Endometrial microvascular endothelial cells (primary cell): ENCODE measurements around the gene WDR70. TPM values are rescaled to one million over a fixed set of nuclear protein-coding genes. Genes with fewer than 3 reads are reported as not detected.
"Not testable (repeated sequence)": the region's sequence is repeated elsewhere in the genome, so short reads cannot be mapped to it uniquely, and the experiment has no call there.

ENCODE experiments used
- in situ Hi-C: cut with HindIII; loops from 2 replicates; pipeline ENCODE4 v1.10.0; 2017; ENCODE audit warnings: low sequenced_read_pairs, low pct_unique_long_range_greater_than_20kb; ENCODE audit errors: inconsistent ontology term
- total RNA-seq: library from RNA; depleted of rRNA; stranded (reverse); fragments of >200 nt; gene quantifications from one replicate; pipeline ENCODE4 v1.2.3, GENCODE V29; 2015; ENCODE audit errors: inconsistent ontology term

The WDR70 gene
- total RNA-seq, 1 donor from 2014 or later = 19.3 TPM

- in situ Hi-C loops = no loop called here
Observed at GRCh38 chr5:37554938-37555337, 175.8 kb downstream of the WDR70 start.

GRCh38 chr5:37557734-37558293, 178.7 kb downstream of the WDR70 start:
- in situ Hi-C loops = no loop called here

GRCh38 chr5:37565062-37565670, 186.0 kb downstream of the WDR70 start:
- in situ Hi-C loops = no loop called here

GRCh38 chr5:37567566-37567965, 188.4 kb downstream of the WDR70 start:
- in situ Hi-C loops = no loop called here

DNA sequence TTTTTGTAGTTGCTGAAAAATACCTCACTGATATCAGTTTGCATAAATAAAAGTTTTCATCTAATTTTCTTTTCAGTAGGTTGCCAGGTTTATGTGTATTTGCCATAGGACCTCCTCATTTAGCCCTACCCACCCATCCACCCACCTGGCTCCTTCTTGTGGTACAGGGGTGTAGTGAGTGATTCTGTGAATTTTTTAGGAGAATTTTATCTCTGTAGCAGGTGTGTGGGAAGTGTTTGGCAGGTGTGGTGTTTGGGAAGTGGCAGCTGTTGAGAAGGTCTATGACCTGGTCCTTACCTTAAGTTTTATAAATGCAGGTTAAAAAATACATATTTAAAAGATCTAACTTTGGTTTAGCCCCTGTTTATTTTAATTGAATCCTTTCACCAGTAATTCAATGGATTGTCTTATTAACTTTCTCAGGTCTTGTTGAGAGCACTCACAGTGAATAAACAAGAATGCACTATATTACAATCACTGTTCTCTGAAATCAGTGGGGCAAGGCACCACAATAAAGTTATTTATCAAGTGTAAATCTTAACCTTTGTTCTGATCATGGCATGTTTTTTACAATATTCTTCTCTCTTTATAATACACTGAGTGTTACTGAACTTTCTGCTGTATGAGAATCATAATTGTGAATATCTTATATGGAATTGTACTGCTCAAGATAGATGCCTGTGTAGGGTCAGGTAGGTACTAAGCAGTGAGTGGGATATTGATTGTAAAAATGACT, 189.1 kb downstream of the WDR70 start:
- in situ Hi-C loops = no loop called here

- in situ Hi-C loops = no loop called here
Observed at GRCh38 chr5:37568893-37569292, 189.8 kb downstream of the WDR70 start.

DNA sequence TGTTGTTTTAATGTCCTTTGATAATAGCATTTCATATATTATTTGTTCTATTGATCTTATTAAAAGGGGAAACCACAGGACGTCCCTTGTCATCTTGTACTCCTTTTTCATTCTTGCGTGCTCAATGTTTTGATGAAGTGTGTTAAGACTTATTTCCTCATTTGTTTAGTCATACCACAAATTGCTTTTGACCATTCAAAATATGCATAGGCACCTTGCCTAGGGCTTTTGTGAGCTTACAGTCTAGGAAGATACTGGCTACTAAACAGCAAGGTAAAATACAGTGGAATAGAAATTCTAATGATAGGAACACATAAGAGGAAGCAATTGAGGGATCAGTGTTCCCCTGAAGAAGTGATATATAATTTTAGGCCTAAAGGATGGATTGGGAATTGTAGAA, 190.3 kb downstream of the WDR70 start:
- in situ Hi-C loops = no loop called here

- in situ Hi-C loops = no loop called here
Observed at GRCh38 chr5:37570597-37570996, 191.5 kb downstream of the WDR70 start.

- in situ Hi-C loops = no loop called here
Observed at GRCh38 chr5:37571985-37572384, 192.9 kb downstream of the WDR70 start.

- in situ Hi-C loops = no loop called here
Observed at GRCh38 chr5:37575541-37576489, 196.7 kb downstream of the WDR70 start.

GRCh38 chr5:37576552-37576951, 197.4 kb downstream of the WDR70 start:
- in situ Hi-C loops = no loop called here

DNA sequence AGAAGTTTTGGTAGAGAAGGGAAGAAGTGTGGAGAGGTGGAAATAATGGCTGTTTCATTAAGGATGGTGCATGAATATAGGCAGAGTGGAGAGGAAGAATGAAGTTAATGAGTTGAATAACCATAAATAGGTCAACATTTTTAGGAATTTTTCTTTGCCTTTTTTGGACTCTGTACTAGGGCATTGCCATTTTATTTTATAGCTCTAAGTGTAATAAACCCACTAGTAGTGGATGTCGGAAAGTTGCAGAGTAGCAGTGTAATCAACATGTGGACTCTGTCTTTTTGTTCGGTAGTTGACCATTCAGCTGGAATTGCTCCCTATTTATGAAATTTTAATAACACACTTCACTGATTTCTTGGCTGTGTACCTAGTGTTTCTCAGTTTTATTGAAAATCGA, 199.1 kb downstream of the WDR70 start:
- in situ Hi-C loops = no loop called here

DNA sequence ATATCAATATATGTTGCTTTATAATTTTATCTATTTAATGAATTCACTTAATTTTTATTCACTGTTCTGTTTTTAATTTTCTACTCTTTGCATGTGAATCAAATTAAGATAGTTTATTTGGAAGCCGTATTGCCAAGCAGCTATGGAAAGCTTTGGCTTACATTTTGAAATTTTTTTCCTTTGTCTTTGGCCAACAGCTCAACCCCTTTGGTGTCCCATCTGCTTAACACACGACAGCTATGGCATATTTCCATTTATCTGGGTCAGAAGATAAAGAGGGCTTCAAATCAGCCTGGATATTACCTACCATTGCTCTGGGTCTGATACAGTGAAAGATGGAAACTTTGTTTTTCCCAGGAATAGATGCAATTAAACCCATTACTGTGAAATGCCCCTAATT, 201.0 kb downstream of the WDR70 start:
- in situ Hi-C loops = no loop called here

GRCh38 chr5:37582202-37582601, 203.1 kb downstream of the WDR70 start:
- in situ Hi-C loops = no loop called here

- in situ Hi-C loops = not testable (repeated sequence)
Observed at GRCh38 chr5:37593292-37593691, 214.2 kb downstream of the WDR70 start.

DNA sequence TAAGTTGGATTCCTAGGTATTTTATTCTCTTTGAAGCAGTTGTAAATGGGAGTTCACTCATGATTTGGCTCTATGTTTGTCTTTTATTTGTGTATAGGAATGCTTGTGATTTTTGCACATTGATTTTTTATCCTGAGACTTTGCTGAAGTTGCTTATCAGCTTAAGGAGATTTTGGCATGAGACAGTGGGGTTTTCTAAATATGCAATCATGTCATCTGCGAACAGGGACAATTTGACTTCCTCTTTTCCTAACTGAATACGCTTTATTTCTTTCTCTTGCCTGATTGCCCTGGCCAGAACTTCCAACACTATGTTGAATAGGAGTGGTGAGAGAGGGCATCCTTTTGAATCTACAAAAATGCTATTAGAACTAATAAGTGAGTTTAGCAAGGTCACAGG, 215.7 kb downstream of the WDR70 start:
- in situ Hi-C loops = not testable (repeated sequence)

- in situ Hi-C loops = no loop called here
Observed at GRCh38 chr5:37598733-37599132, 219.6 kb downstream of the WDR70 start.

DNA sequence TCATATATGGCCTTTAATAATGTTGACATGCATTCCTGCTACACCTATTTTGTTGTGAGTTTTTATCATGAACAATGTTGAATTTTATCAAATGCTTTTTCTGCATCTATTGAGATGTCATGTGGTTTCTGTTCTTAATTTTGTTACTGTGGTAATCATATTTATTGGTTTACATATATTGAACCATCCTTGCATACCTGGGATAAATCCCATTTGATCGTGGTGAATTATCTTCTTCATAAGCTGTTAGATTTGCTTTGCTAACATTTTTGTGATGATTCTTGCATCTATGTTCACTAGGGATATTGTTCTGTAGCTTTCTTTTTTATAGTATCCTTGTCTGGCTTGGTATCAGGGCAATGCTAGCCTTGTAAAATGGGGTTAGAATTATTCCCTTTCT, 222.0 kb downstream of the WDR70 start:
- in situ Hi-C loops = no loop called here

DNA sequence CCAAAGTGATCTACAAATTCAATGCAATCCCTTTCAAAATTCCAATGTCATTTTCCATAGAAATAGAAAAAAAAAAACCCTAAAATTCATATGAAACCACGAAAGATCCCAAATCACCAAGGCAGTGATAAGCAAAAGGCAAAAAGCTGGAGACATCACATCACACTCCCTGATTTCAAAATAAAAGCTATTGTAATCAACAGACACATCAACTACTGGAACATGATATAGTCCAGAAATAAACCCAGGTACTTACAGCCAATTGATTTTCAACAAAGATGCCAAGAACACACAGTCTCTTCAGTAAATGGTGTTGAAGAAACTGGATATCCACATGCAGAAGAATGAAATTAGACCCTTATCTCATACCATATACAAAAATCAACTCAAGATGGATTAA, 224.0 kb downstream of the WDR70 start:
- in situ Hi-C loops = no loop called here
